MCF 10A (cell line): Measurements from ENCODE around the gene CAMK1D. TPM values are rescaled to one million over a fixed set of nuclear protein-coding genes. Genes with fewer than 3 reads are reported as not detected.
A peak's percentile ranks its signal among the peaks of the same experiment; 100 is the strongest.

ENCODE experiments used
- BruUV-seq: library from RNA; stranded (reverse); fragments of 400-500 nt; replicated peaks from 2 replicates; lab custom pipeline; 2021; lab: Mats Ljungman, UMichigan
- CTCF ChIA-PET: fragments of 300-600 bp; sonication (Branson Sonifier 250); formaldehyde crosslinking; extraction: SDS; loops from one replicate; lab custom pipeline; 2021; ENCODE audit warnings: antibody characterized with exemption, inconsistent platforms; lab: Yijun Ruan, JAX
- POLR2A ChIA-PET: fragments of 300-600, 350-650 bp; sonication (Branson Sonifier 250); formaldehyde crosslinking; extraction: SDS; loops from one replicate; lab custom pipeline; 2020; ENCODE audit warnings: antibody characterized with exemption, inconsistent platforms; lab: Yijun Ruan, JAX
- DNase-seq: peaks from one replicate; pipeline ENCODE4 v3.0.0-alpha.2; 2018; ENCODE audit not compliant: unreplicated experiment
- H3K27ac Mint-ChIP-seq: one replicate; pipeline ENCODE4 v1.8.0; 2022; ENCODE audit warnings: mild to moderate bottlenecking, low read depth, mixed read lengths; ENCODE audit not compliant: unreplicated experiment
- H3K27me3 Mint-ChIP-seq: one replicate; pipeline ENCODE4 v1.8.0; 2022; ENCODE audit warnings: mixed read lengths; ENCODE audit not compliant: insufficient read depth, unreplicated experiment
- H3K36me3 Mint-ChIP-seq: one replicate; pipeline ENCODE4 v1.8.0; 2022; ENCODE audit warnings: mild to moderate bottlenecking, moderate library complexity, mixed read lengths; ENCODE audit not compliant: insufficient read depth, unreplicated experiment
- H3K4me1 Mint-ChIP-seq: one replicate; pipeline ENCODE4 v1.8.0; 2022; ENCODE audit warnings: mixed read lengths; ENCODE audit not compliant: insufficient read depth, unreplicated experiment
- H3K4me3 Mint-ChIP-seq: one replicate; pipeline ENCODE4 v1.8.0; 2022; ENCODE audit warnings: mild to moderate bottlenecking, moderate library complexity, mixed read lengths; ENCODE audit not compliant: unreplicated experiment
- H3K9me3 Mint-ChIP-seq: one replicate; pipeline ENCODE4 v1.8.0; 2022; ENCODE audit warnings: mixed read lengths; ENCODE audit not compliant: unreplicated experiment
- CTCF ChIP-seq: fragments of 200-600 bp; IDR thresholded peaks from one replicate; pipeline ENCODE4 v1.8.0; 2022; ENCODE audit warnings: antibody characterized with exemption, mild to moderate bottlenecking; ENCODE audit not compliant: unreplicated experiment
- intact Hi-C: fragments of 100-400 bp; cut with micrococcal nuclease; formaldehyde crosslinking; loops from 2 replicates; pipeline ENCODE4 v1.14.1; 2022
- total RNA-seq: library from RNA; stranded (reverse); gene quantifications from 2 replicates; pipeline ENCODE4 v1.2.3, GENCODE V29; 2022

The CAMK1D gene
- total RNA-seq, 1 experiment from 2014 or later, result 1.7 TPM

- Mint-ChIP-seq H3K4me3 (no peak overlapping the region), H3K27ac (no peak overlapping the region), H3K36me3 (no peaks in the 10 kb centered on the region), H3K4me1 (no peaks in the 10 kb centered on the region), H3K9me3 (peaks cover 8% of the 10 kb centered on the region), H3K27me3 (no peaks in the 10 kb centered on the region)
- BruUV-seq, result no TSS peak
- no peak for TF ChIP-seq CTCF
- DNase-seq, result no peak
- intact Hi-C loops, result no loop called here
- POLR2A ChIA-PET, result interaction anchor here (0.7 kb wide), 1 partner anchor 36 kb away, joined by 5 read pairs; no protein-coding TSS in a partner anchor
- CTCF ChIA-PET, result no interaction called here
These were observed 447.2 kb downstream of the CAMK1D start for GRCh38 chr10:12796401-12797160.

DNA sequence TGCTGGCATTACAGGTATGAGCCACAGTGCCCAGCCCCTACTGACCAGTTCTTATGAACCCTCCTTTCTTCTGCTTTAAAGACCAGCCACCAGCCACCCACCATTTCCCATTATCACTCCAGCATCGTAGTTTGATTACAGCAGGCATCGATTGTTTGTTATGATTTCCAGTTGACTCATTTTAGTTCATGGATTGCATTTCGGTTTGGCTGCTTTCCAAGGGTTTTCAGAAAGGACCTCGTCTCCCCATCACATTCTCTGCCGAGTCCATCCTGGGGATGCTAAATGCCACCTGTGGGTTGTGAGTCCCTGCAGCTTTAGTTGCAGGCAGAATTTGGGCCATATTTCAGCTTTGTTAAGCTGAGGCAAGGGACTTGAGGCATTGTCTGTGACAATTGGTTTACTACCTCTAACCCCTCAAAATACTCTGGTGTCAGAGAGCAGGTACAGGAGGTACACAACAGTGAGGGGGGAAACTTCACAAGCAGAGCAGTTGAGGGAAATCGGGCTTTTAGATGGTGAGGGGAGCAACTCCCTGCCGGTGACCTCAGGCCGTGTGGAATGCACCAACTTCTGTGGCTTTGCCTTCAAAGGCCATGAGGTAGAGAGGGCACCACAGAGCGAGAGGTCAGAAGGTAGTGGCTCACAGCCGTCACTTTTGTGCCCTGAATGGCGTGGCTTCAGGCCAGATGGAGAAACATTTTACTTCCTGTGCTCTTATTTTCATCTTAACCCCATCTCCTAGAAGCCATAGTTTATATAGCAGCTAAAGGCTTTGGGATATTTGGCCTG is 448.3 kb downstream of the CAMK1D start:
- Mint-ChIP-seq H3K9me3 (peaks cover 8% of the 10 kb centered on the region), H3K27me3 (no peaks in the 10 kb centered on the region), H3K4me1 (no peaks in the 10 kb centered on the region), H3K4me3 (no peak overlapping the region), H3K27ac (peak overlapping the region; percentile 46), H3K36me3 (no peaks in the 10 kb centered on the region)
- no peak for TF ChIP-seq CTCF
- ChIA-PET POLR2A (no interaction called here), CTCF (interaction anchor here (0.7 kb wide), 1 partner anchor 333 kb away, joined by 4 read pairs; no protein-coding TSS in a partner anchor)
- no TSS peak for BruUV-seq
- intact Hi-C loops, result no loop called here
- DNase-seq, result peak; percentile 18

GRCh38 chr10:12799144-12799543 is 449.8 kb downstream of the CAMK1D start:
- Mint-ChIP-seq H3K9me3 (peaks cover under 1% of the 10 kb centered on the region), H3K4me1 (no peaks in the 10 kb centered on the region), H3K27ac (no peak overlapping the region), H3K4me3 (no peak overlapping the region), H3K27me3 (no peaks in the 10 kb centered on the region), H3K36me3 (no peaks in the 10 kb centered on the region)
- no peak for DNase-seq
- TF ChIP-seq CTCF, result no peak
- intact Hi-C loops, result no loop called here
- ChIA-PET POLR2A (no interaction called here), CTCF (no interaction called here)
- BruUV-seq, result no TSS peak

DNA sequence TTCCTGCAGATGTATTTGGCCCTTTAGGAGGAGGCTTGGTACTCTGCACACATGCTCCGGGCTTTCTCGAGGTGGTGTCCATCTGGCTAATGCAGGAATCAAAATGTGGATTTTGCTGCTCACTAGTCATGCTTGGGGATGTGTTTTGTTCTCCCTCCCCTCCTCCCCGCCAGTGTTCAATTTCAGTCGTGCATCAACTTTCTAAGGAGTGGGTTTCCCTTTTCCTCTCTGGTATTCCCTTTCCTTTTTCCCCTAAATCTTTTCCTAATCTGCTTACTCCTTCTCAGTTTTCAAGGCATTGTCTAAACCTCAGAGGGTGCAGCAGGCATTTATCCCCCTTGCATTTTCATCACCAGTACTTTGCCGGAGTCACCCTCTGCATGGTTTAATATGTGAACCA is 450.4 kb downstream of the CAMK1D start:
- BruUV-seq, result no TSS peak
- Mint-ChIP-seq H3K9me3 (no peaks in the 10 kb centered on the region), H3K27ac (no peak overlapping the region), H3K4me1 (no peaks in the 10 kb centered on the region), H3K4me3 (no peak overlapping the region), H3K36me3 (no peaks in the 10 kb centered on the region), H3K27me3 (no peaks in the 10 kb centered on the region)
- CTCF ChIA-PET, result no interaction called here
- DNase-seq, result no peak
- intact Hi-C loops, result no loop called here
- TF ChIP-seq CTCF, result no peak
- POLR2A ChIA-PET, result no interaction called here
